GM23338 (cell line): ENCODE data around the gene DDX56. TPM values are rescaled to one million over a fixed set of nuclear protein-coding genes. Genes with fewer than 3 reads are reported as not detected.

Source experiments
- ATAC-seq: fragments of 200-7000 bp; cut with Tn5 transposase; 3 replicates; pipeline ENCODE4 v1.9.1; 2020
- DNase-seq: peaks from one replicate; pipeline ENCODE4 v3.0.0-alpha.2; 2015; ENCODE audit warnings: low spot score
- H2AFZ ChIP-seq: fragments of 200-600 bp; sonication (generic); 2 replicates; pipeline ENCODE4 v1.8.0; 2016; ENCODE audit warnings: antibody characterized with exemption, mild to moderate bottlenecking, moderate library complexity
- H3F3A ChIP-seq: fragments of 200-600 bp; sonication (generic); replicated peaks from 2 replicates; pipeline ENCODE4 v1.8.0; 2017; ENCODE audit warnings: antibody characterized with exemption, mixed run types, low read depth
- H3K27ac ChIP-seq: fragments of 200-600 bp; sonication (generic); 2 replicates; pipeline ENCODE4 v1.6.1; 2016; ENCODE audit warnings: low read depth
- H3K27me3 ChIP-seq: fragments of 200-600 bp; sonication (generic); 2 replicates; pipeline ENCODE4 v1.8.0; 2016; ENCODE audit warnings: mild to moderate bottlenecking, mixed run types, moderate library complexity; ENCODE audit not compliant: insufficient read depth
- H3K36me3 ChIP-seq: fragments of 200-600 bp; sonication (generic); 2 replicates; pipeline ENCODE4 v1.8.0; 2016; ENCODE audit warnings: mild to moderate bottlenecking; ENCODE audit not compliant: insufficient read depth
- H3K4me1 ChIP-seq: fragments of 200-600 bp; sonication (generic); 2 replicates; pipeline ENCODE4 v1.8.0; 2016; ENCODE audit warnings: mild to moderate bottlenecking, moderate library complexity; ENCODE audit not compliant: insufficient read depth
- H3K4me2 ChIP-seq: fragments of 200-600 bp; sonication (generic); 2 replicates; pipeline ENCODE4 v1.7.1; 2017; ENCODE audit warnings: mixed run types
- H3K4me3 ChIP-seq: fragments of 200-600 bp; sonication (generic); 2 replicates; pipeline ENCODE4 v1.6.1; 2016; ENCODE audit warnings: mixed run types
- H3K79me2 ChIP-seq: fragments of 200-600 bp; sonication (generic); replicated peaks from 2 replicates; pipeline ENCODE4 v1.8.0; 2017; ENCODE audit warnings: mild to moderate bottlenecking; ENCODE audit not compliant: insufficient read depth
- H3K9me2 ChIP-seq: fragments of 200-600 bp; sonication (generic); 2 replicates; pipeline ENCODE4 v1.8.0; 2017; ENCODE audit not compliant: insufficient read depth
- H4K20me1 ChIP-seq: fragments of 200-600 bp; sonication (generic); replicated peaks from 2 replicates; pipeline ENCODE4 v1.8.0; 2017; ENCODE audit warnings: mild to moderate bottlenecking; ENCODE audit not compliant: insufficient read depth
- H3K27ac Mint-ChIP-seq: 2 replicates; pipeline ENCODE4 v1.8.0; 2020; ENCODE audit warnings: inconsistent platforms, mild to moderate bottlenecking, moderate library complexity, mixed read lengths
- H3K27me3 Mint-ChIP-seq: 3 replicates; pipeline ENCODE4 v1.8.0; 2022; ENCODE audit warnings: low read depth, mild to moderate bottlenecking, moderate library complexity, mixed read lengths, inconsistent platforms; ENCODE audit not compliant: insufficient read depth, poor library complexity
- H3K36me3 Mint-ChIP-seq: 3 replicates; pipeline ENCODE4 v1.8.0; 2021; ENCODE audit warnings: low read depth, mild to moderate bottlenecking, inconsistent platforms, moderate library complexity, mixed read lengths
- H3K4me1 Mint-ChIP-seq: 3 replicates; pipeline ENCODE4 v1.8.0; 2020; ENCODE audit warnings: mild to moderate bottlenecking, inconsistent platforms, mixed read lengths
- H3K4me3 Mint-ChIP-seq: 3 replicates; pipeline ENCODE4 v1.8.0; 2021; ENCODE audit warnings: moderate library complexity, mild to moderate bottlenecking, inconsistent platforms, mixed read lengths
- H3K9me3 Mint-ChIP-seq: 3 replicates; pipeline ENCODE4 v1.8.0; 2020; ENCODE audit warnings: moderate library complexity, mild to moderate bottlenecking, inconsistent platforms, mixed read lengths
- CREB1 ChIP-seq: fragments of 250-450 bp; sonication (Bioruptor Pico); IDR thresholded peaks from 2 replicates; pipeline ENCODE4 v1.5.0; 2020; ENCODE audit warnings: low read depth, mild to moderate bottlenecking, moderate library complexity
- ETS1 ChIP-seq: IDR thresholded peaks from 2 replicates; pipeline ENCODE4 v1.6.1; 2016; ENCODE audit warnings: antibody characterized with exemption
- EZH2phosphoT487 ChIP-seq: fragments of 200-600 bp; sonication (generic); IDR thresholded peaks from one replicate; pipeline ENCODE4 v1.8.1; 2018; ENCODE audit warnings: antibody characterized with exemption; ENCODE audit not compliant: unreplicated experiment
- JUNB ChIP-seq: IDR thresholded peaks from one replicate; pipeline ENCODE4 v1.6.1; 2016; ENCODE audit warnings: antibody characterized with exemption; ENCODE audit not compliant: unreplicated experiment
- POLR2AphosphoS5 ChIP-seq: IDR thresholded peaks from 2 replicates; pipeline ENCODE4 v1.6.1; 2016; ENCODE audit warnings: antibody characterized with exemption, low read depth
- REST ChIP-seq: IDR thresholded peaks from one replicate; pipeline ENCODE4 v1.6.1; 2018; ENCODE audit warnings: antibody characterized with exemption; ENCODE audit not compliant: unreplicated experiment
- STAT1 ChIP-seq: IDR thresholded peaks from one replicate; pipeline ENCODE4 v1.6.1; 2016; ENCODE audit warnings: antibody characterized with exemption; ENCODE audit not compliant: unreplicated experiment
- ZNF331 ChIP-seq: fragments of 250-450 bp; sonication (Bioruptor Pico); IDR thresholded peaks from 2 replicates; pipeline ENCODE4 v1.5.0; 2020; ENCODE audit warnings: low read depth, mild to moderate bottlenecking, moderate library complexity
- ZNF462 ChIP-seq: fragments of 250-450 bp; sonication (Bioruptor Pico); IDR thresholded peaks from 2 replicates; pipeline ENCODE4 v1.5.0; 2020; ENCODE audit warnings: mild to moderate bottlenecking, moderate library complexity
- polyA plus RNA-seq: library from polyadenylated mRNA; unstranded; fragments of >200 nt; fragmentation: Nextera tagmentation; extraction: Ambion mirVana; gene quantifications from 2 replicates; pipeline ENCODE4 v1.2.1, GENCODE V29; 2016
- total RNA-seq: library from RNA; depleted of rRNA; stranded (reverse); fragments of >200 nt; shearing (Covaris generic); gene quantifications from 2 replicates; pipeline ENCODE4 v1.2.3, GENCODE V29; 2014

The DDX56 gene
- total and polyA plus RNA-seq, 2 experiments from 2014 or later = 44.1 to 72.3 TPM

- no peak overlapping the region for H3K27ac ChIP-seq
Measured at GRCh38 chr7:44621750-44622103, 48.0 kb upstream of the DDX56 start.

GRCh38 chr7:44621034-44621749 is 47.5 kb upstream of the DDX56 start:
- Histone ChIP-seq H2AFZ (no peak overlapping the region), H3K9me2 (no peaks in the 10 kb centered on the region), H3K4me1 (peaks cover 4% of the 10 kb centered on the region; the same call in 1 of the 2 replicates), H3K27ac (no peak overlapping the region), H3K36me3 (no peaks in the 10 kb centered on the region), H3K79me2 (peaks cover 90% of the 10 kb centered on the region), H3F3A (no peaks in the 10 kb centered on the region), H3K27me3 (no peaks in the 10 kb centered on the region), H4K20me1 (peaks cover 30% of the 10 kb centered on the region), H3K4me3 (no peak overlapping the region), H3K4me2 (no peak overlapping the region)
- DNase-seq (no peak), ATAC-seq (no peak)
- Mint-ChIP-seq H3K9me3 (no peaks in the 10 kb centered on the region), H3K27me3 (peaks cover 8% of the 10 kb centered on the region), H3K36me3 (peaks cover 9% of the 10 kb centered on the region), H3K27ac (no peak overlapping the region), H3K4me3 (no peak overlapping the region), H3K4me1 (peaks cover 12% of the 10 kb centered on the region)
- TF ChIP-seq ZNF462 (no peak), REST (no peak)

More at GRCh38 chr7:44621750-44622103, 48.0 kb upstream of the DDX56 start:
- peaks cover 9% of the 10 kb centered on the region for H3K27me3 Mint-ChIP-seq
- H3K79me2 ChIP-seq = peaks cover 89% of the 10 kb centered on the region
- no peaks in the 10 kb centered on the region for H3F3A ChIP-seq
- peaks cover 14% of the 10 kb centered on the region for H3K36me3 Mint-ChIP-seq
- H3K36me3 ChIP-seq = no peaks in the 10 kb centered on the region
- no peak for DNase-seq
- no peaks in the 10 kb centered on the region for H3K9me3 Mint-ChIP-seq
- no peaks in the 10 kb centered on the region for H3K9me2 ChIP-seq
- no peak overlapping the region for H2AFZ ChIP-seq
- no peak overlapping the region for H3K4me3 ChIP-seq
- peaks cover 33% of the 10 kb centered on the region for H4K20me1 ChIP-seq
- H3K4me1 ChIP-seq = peaks cover 4% of the 10 kb centered on the region; the same call in 1 of the 2 replicates
- TF ChIP-seq ETS1 (no peak), JUNB (no peak), EZH2phosphoT487 (no peak), ZNF331 (CRISPR knock-in tag) (no peak), POLR2AphosphoS5 (no peak), STAT1 (no peak), CREB1 (no peak)
- no peaks in the 10 kb centered on the region for H3K27me3 ChIP-seq
- peaks cover 12% of the 10 kb centered on the region for H3K4me1 Mint-ChIP-seq
- H3K4me3 Mint-ChIP-seq = no peak overlapping the region
- H3K4me2 ChIP-seq = no peak overlapping the region
- H3K27ac Mint-ChIP-seq = no peak overlapping the region
- ATAC-seq = no peak
